ENCODE data around the gene KCNG3. TPM values are rescaled to one million over a fixed set of nuclear protein-coding genes. Genes with fewer than 3 reads are reported as not detected.
A peak's percentile ranks its signal among the peaks of the same experiment; 100 is the strongest.

The KCNG3 gene
- total and polyA plus RNA-seq, 2 experiments from 2014 or later = 0.27 TPM; not detected in 1

DNA sequence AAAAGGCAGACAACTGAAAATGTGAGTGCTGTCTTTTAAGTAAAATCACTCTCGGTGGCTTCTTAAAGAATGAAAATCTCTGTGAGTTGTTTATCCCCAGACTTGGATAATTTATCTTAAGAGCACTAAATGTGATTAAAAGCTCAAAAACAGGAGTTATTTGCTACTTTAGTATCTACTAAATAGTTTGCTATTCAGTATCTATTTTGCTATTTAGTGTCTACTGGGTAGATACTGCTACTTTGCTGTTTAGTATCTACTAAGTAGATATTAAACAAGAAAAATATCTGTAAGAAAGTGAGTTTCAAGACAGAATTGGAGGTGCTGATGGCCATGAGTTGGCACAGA, 1.4 kb upstream of the KCNG3 start:
- H3K9me3 ChIP-seq (ENCODE audit: low read depth) = no peaks in the 10 kb centered on the region
- H3K4me3 ChIP-seq = no peak overlapping the region
- no peak for TF ChIP-seq CTCF (IDR thresholded peaks at IDR 0.05; ENCODE audit: low read depth, low read length)
- H3K27me3 ChIP-seq = peaks cover 51% of the 10 kb centered on the region
- H3K36me3 ChIP-seq = no peaks in the 10 kb centered on the region
- H3K4me1 ChIP-seq (ENCODE audit: low read depth) = peaks cover 4% of the 10 kb centered on the region
- H3K27ac ChIP-seq = no peak overlapping the region
- DNase-seq (ENCODE audit: low read depth in 1 of 2, low spot score in 1 of 2) = no peak

GRCh38 chr2:42494355-42495233, 812 bp upstream of the KCNG3 start:
- DNase-seq (ENCODE audit: low read depth in 1 of 2, low spot score in 1 of 2) = peak; percentile 81 to 82
- peak; percentile 88 for TF ChIP-seq CTCF (IDR thresholded peaks at IDR 0.05; ENCODE audit: low read depth, low read length)
- Histone ChIP-seq H3K36me3 (no peaks in the 10 kb centered on the region), H3K4me1 (ENCODE audit: low read depth) (peaks cover 4% of the 10 kb centered on the region), H3K9me3 (ENCODE audit: low read depth) (no peaks in the 10 kb centered on the region), H3K27me3 (peaks cover 53% of the 10 kb centered on the region), H3K4me3 (peak overlapping the region; percentile 45), H3K27ac (no peak overlapping the region)

DNA sequence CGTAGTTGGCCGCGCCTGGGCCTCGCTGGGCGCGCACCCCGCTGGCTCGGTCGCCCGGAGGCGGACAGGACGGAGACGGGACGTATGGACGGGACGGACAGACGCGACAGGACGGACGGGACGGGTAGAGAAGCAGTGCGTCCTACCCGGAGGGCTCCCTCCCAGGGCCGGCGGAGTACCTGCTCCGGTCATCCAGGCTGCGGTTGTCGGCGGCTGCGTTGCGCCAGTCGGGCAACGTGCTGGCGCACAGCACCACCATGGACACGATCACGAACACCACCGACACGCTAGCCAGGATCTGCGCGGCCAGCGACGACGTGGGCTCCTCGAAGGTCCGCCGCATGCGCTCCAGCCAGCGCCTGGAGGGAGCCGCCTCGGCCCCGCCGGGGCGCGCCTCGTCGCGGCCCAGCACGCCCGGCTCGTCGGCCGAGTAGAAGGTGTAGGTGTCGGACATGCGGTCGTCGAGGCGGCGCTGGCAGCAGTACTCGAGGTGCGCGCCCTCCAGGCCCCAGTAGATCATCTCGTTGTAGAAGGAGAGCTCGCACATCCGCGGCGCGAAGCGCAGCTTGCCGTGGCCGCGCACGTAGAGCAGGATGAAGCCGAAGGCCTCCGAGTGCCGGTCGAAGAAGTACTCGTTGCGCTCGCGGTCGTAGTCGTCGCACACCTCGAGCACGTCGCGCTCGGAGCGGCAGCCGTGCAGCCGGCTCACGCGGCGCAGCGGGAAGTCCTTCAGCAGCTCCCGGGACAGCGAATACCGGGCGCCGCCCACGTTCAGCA, 903 bp downstream of the KCNG3 start:
- Histone ChIP-seq H3K4me3 (peak overlapping the region; percentile 45), H3K27me3 (peaks cover 53% of the 10 kb centered on the region), H3K36me3 (no peaks in the 10 kb centered on the region), H3K9me3 (ENCODE audit: low read depth) (no peaks in the 10 kb centered on the region), H3K27ac (no peak overlapping the region), H3K4me1 (ENCODE audit: low read depth) (no peaks in the 10 kb centered on the region)
- peak; percentile 7 to 36 for DNase-seq (ENCODE audit: low read depth in 1 of 2, low spot score in 1 of 2)
- no peak for TF ChIP-seq CTCF (IDR thresholded peaks at IDR 0.05; ENCODE audit: low read depth, low read length)

GRCh38 chr2:42488297-42488696, 5.5 kb downstream of the KCNG3 start:
- Histone ChIP-seq H3K4me3 (no peak overlapping the region), H3K27ac (no peak overlapping the region), H3K27me3 (peaks cover 33% of the 10 kb centered on the region), H3K9me3 (ENCODE audit: low read depth) (no peaks in the 10 kb centered on the region), H3K4me1 (ENCODE audit: low read depth) (peaks cover 5% of the 10 kb centered on the region), H3K36me3 (no peaks in the 10 kb centered on the region)
- DNase-seq (ENCODE audit: low read depth in 1 of 2, low spot score in 1 of 2) = no peak
- no peak for TF ChIP-seq CTCF (IDR thresholded peaks at IDR 0.05; ENCODE audit: low read depth, low read length)

DNA sequence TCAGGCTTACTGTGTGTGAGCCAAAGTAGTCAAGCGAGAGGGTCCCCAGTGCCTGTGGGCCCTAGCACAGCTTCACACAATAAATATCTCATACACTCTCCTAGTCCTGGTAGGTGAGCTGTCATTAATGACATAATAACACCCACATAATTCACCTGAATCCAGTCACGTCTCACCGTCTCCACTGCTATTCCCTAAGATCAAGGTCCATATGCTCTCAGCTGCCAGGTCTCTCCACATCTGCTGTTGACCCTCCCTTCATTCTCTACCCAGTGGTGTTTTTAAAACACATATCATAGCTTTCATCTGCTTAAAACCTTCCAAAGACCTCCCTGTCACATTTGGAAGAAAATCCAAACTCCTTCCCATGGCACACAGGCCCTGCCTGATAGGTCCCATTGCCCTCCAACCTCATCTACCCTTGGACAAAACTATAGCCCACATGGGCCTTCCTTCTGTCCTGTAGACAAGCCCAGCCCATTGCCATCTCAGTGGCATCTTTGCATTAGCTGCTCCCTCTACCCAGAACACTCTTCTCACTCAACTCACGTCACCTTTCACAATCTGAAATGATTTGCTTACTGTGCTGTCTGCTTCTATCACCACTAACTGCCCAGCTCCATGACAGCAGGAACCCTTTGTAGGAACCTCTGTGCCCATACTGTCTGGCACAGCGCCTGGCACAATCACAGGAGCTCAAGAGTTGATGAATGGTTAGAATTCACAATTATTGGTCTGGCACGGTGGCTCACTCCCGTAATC, 7.5 kb downstream of the KCNG3 start:
- DNase-seq (ENCODE audit: low read depth in 1 of 2, low spot score in 1 of 2) = no peak
- Histone ChIP-seq H3K36me3 (no peaks in the 10 kb centered on the region), H3K4me1 (ENCODE audit: low read depth) (peaks cover 5% of the 10 kb centered on the region), H3K27me3 (peaks cover 13% of the 10 kb centered on the region), H3K9me3 (ENCODE audit: low read depth) (no peaks in the 10 kb centered on the region), H3K27ac (no peak overlapping the region), H3K4me3 (no peak overlapping the region)
- no peak for TF ChIP-seq CTCF (IDR thresholded peaks at IDR 0.05; ENCODE audit: low read depth, low read length)
